ENCODE measurements around the gene OR2H2.

OR2H2 gene

GRCh38 chr6:29593199-29593855 lies 8.4 kb downstream of the OR2H2 start:
- DNase-seq (ENCODE audit: low spot score): no peak

DNA sequence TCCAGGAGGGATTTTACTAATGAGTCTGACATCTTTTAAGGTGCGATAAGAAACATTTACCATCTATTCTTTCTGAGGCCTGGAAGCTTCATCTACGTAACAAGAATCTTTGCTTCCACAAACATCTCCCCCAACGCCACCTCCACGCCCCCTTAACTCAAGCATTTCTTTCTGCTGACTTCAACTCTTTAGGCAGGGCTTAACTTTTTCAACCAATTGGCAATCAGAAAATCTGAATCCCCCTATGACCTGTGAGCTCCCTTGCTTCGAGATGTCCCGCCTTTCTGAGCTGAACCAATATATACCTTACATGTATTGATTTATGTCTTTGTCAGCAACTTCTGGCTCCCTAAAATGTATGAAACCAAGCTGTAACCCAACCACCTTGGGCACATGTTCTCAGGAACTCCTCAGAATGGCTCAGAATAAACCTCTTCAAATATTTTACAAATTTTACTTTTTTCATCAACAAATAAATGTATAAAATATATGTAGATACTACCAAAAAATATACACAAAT lies 11.5 kb downstream of the OR2H2 start:
- no peak for DNase-seq (ENCODE audit: low spot score)

GRCh38 chr6:29597184-29597583 lies 12.3 kb downstream of the OR2H2 start:
- no peak for DNase-seq (ENCODE audit: low spot score)

DNA sequence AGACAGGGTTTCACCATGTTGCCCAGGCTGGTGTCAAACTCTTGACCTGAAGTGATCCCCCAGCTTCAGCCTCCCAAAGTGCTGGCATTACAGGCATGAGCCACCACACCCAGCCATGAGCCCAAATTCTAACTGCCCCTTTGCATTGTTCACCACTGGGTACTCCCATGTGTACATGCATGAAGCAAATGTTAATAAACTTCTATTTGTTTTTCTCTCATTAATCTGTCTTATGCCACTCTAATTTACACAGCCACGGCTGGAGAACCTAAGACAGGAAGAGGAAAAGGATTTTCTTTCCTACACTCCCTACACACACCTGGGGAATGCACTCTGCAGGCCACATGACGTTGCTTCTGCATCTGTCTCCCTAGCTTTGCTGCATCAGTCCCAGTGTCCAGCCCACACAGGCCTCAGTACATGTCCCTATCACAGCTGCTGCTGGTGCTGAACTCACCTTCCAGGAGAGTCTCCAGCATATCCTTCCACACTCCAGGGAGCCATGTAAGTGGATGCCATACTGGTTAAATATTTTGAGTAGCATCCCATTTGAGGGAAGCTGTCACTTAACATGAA lies 13.3 kb downstream of the OR2H2 start:
- no peak for DNase-seq (ENCODE audit: low spot score)

- peak; percentile 6 for DNase-seq (ENCODE audit: low spot score)
These were observed 17.8 kb downstream of the OR2H2 start for GRCh38 chr6:29602564-29603361.

DNA sequence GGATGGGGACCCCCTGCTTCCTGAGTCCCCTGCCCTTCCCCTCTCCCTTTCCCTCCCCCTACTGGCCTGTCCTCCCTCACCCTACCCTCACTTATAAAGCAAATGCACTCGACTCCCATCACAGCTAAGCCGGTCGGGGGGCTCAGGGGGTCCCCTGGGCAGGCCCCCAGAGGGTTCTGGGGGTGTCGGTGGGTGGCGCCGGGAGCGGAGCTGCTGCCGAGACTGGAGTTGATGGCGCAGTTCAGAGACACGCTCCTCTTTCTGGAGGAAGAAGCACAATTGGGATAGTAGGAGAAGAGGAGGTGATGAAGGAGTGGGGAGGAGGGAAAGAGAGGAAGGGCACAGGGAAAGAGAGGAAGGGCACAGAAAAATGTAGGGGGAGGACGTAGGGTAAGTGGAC lies 18.5 kb downstream of the OR2H2 start:
- no peak for DNase-seq (ENCODE audit: low spot score)

DNA sequence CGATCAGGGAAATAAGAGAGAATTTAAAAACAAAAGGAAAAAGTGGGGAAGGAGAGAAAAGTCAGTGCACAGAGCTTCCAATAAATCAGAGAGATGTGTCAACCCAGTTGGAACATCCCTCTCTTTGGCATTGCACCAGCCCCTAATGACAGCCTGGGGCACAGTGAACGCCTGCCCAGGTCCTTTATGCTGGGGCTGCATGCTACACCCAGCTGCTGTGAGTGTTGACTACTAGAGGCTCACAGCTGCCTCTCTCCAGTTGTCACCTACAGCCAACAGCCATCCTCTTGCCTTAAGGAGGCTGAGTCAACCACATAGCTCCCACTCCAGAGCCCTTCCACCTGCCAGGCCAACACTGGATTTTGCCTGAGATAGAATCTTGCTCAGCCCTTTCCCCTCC lies 19.0 kb downstream of the OR2H2 start:
- no peak for DNase-seq (ENCODE audit: low spot score)

- DNase-seq (ENCODE audit: low spot score): no peak
These were observed 23.2 kb downstream of the OR2H2 start for GRCh38 chr6:29608131-29608530.

DNA sequence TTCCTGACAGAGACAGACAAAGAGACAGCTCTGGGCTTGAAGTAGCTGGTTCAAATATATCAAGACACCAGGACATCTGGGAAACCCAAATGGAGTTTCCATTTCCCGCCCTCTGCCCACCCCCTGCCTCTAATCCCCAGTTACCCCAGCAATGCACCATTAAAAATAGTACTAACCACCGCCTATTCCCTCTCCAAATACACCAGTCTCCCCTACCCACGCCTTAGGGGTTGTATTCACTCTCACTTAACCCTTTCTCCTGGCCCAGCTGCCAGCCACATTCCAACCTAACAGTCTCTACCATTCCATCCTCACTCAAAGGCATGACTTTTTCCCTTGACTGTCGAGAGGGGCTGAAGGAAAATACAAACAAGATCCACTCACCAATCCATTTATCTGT lies 25.6 kb downstream of the OR2H2 start:
- DNase-seq (ENCODE audit: low spot score): no peak

GRCh38 chr6:29611426-29611825 lies 26.5 kb downstream of the OR2H2 start:
- no peak for DNase-seq (ENCODE audit: low spot score)

GRCh38 chr6:29617782-29618554 lies 33.0 kb downstream of the OR2H2 start:
- DNase-seq (ENCODE audit: low spot score): no peak

DNA sequence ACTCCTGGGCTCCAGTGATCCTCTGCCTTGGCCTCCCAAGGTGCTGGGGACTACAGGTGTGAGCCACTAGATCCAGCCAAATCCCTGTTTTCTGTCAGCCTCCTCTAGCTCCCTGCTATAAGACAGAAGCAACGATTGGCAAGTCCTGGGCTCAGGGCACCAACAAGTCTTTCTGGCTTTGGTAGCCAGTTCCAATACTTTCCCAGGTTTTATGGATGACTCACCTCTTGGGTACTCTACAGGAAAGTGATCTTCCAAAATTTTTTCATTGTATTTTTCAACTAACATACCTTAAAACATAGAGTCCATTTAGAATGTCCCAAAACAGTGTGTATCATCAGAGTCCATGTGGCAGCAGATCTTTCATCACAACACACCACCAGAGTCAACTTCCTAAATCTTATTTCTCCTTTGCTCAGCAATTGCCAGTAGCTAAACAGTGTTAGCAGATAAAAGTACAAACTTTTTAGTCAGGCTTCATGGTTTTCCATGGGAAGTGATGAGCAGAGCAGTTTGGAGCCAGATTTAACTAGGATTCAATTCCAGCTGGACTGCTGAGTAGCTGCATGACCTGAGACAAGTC lies 34.7 kb downstream of the OR2H2 start:
- DNase-seq (ENCODE audit: low spot score): no peak

GRCh38 chr6:29620630-29621029 lies 35.7 kb downstream of the OR2H2 start:
- DNase-seq (ENCODE audit: low spot score): no peak

DNA sequence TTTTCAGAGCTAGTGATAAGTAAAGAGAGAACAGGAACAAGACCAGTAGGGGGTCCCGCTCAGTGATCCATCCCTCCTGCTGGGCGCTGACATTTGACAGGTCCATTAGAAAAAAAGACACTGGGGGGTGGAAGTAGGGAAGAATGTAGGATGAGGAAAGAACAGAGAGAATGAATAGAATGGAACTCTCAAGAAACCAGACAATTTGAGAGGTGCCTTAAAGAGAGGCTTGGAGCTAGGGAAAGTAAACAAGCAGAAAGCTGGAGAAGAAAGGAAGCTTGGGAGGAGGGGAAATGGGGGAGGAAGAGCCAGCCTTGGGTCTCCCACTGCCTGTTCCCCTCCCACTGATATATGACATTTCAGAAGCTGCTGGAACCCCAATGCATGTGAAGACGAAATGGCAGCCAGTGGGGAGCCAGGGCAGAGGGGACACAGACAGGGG lies 39.6 kb downstream of the OR2H2 start:
- DNase-seq (ENCODE audit: low spot score): no peak

GRCh38 chr6:29625337-29625930 lies 40.5 kb downstream of the OR2H2 start:
- no peak for DNase-seq (ENCODE audit: low spot score)

GRCh38 chr6:29626948-29627754 lies 42.2 kb downstream of the OR2H2 start:
- no peak for DNase-seq (ENCODE audit: low spot score)

GRCh38 chr6:29627755-29628418 lies 43.0 kb downstream of the OR2H2 start:
- DNase-seq (ENCODE audit: low spot score): peak; percentile 15

- DNase-seq (ENCODE audit: low spot score): peak; percentile 50
These were observed 43.7 kb downstream of the OR2H2 start for GRCh38 chr6:29628419-29629281.

GRCh38 chr6:29629571-29629970 lies 44.6 kb downstream of the OR2H2 start:
- DNase-seq (ENCODE audit: low spot score): no peak

Measured in activated CD4-positive, alpha-beta T cell treated with anti-CD3 and anti-CD28 coated beads, Interleukin-2, Interleukin-4, amounts not matched to agents 100 ng/mL and 50 ng/mL, durations not matched to agents 16 hours and 8 hours (primary cell).